Activated CD8-positive, alpha-beta T cell treated with anti-CD3 and anti-CD28 coated beads, Interleukin-2, amount 10 ng/mL, durations not matched to agents 7 days and 5 days (primary cell): Measurements from ENCODE around the gene KIF13A. TPM values are rescaled to one million over a fixed set of nuclear protein-coding genes. Genes with fewer than 3 reads are reported as not detected.
"Not testable (repeated sequence)": the region's sequence is repeated elsewhere in the genome, so short reads cannot be mapped to it uniquely, and the experiment has no call there.

Source experiments
- ATAC-seq: fragments of 150-1000 bp; cut with Tn5 transposase; one replicate; pipeline ENCODE4 v1.10.0; 2021; ENCODE audit warnings: moderate library complexity
- CTCF ChIA-PET: fragments of 350-600 bp; sonication (Branson Sonifier 250); formaldehyde crosslinking; loops from one replicate; lab custom pipeline; 2021; ENCODE audit warnings: antibody characterized with exemption; lab: Charles Lee
- POLR2A ChIA-PET: fragments of 350-600 bp; sonication (Branson Sonifier 250); formaldehyde crosslinking; loops from one replicate; lab custom pipeline; 2021; ENCODE audit warnings: antibody characterized with exemption; lab: Charles Lee
- DNase-seq: peaks from one replicate; pipeline ENCODE4 v3.0.0-alpha.2; 2020
- H3K27ac Mint-ChIP-seq: one replicate; pipeline ENCODE4 v1.8.0; 2021; ENCODE audit warnings: mild to moderate bottlenecking, mixed read lengths
- H3K27me3 Mint-ChIP-seq: one replicate; pipeline ENCODE4 v1.8.0; 2021; ENCODE audit warnings: low read depth, mixed read lengths
- H3K36me3 Mint-ChIP-seq: one replicate; pipeline ENCODE4 v1.8.0; 2021; ENCODE audit warnings: low read depth, mixed read lengths
- H3K4me1 Mint-ChIP-seq: one replicate; pipeline ENCODE4 v1.8.0; 2021; ENCODE audit warnings: low read depth, mixed read lengths
- H3K4me3 Mint-ChIP-seq: one replicate; pipeline ENCODE4 v1.8.0; 2021; ENCODE audit warnings: mild to moderate bottlenecking, mixed read lengths
- H3K9me3 Mint-ChIP-seq: one replicate; pipeline ENCODE4 v1.8.0; 2022; ENCODE audit warnings: mixed read lengths; ENCODE audit not compliant: insufficient read depth
- total RNA-seq, 2 experiments: library from RNA; stranded (reverse); gene quantifications; one replicate each; pipeline ENCODE4 v1.2.3, GENCODE V29; 2021

The KIF13A gene
- total RNA-seq, 2 experiments from 2014 or later: not detected

GRCh38 chr6:17869753-17870050 lies 117.7 kb downstream of the KIF13A start:
- Mint-ChIP-seq H3K27ac (no peak overlapping the region), H3K27me3 (peaks cover 24% of the 10 kb centered on the region), H3K36me3 (no peaks in the 10 kb centered on the region), H3K4me3 (no peak overlapping the region), H3K4me1 (no peaks in the 10 kb centered on the region), H3K9me3 (no peaks in the 10 kb centered on the region)
- ChIA-PET CTCF (no interaction called here), POLR2A (no interaction called here)
- ATAC-seq (no peak), DNase-seq (no peak)

GRCh38 chr6:17869010-17869752 lies 118.3 kb downstream of the KIF13A start:
- Mint-ChIP-seq H3K27me3 (peaks cover 27% of the 10 kb centered on the region), H3K9me3 (no peaks in the 10 kb centered on the region), H3K27ac (no peak overlapping the region), H3K4me1 (no peaks in the 10 kb centered on the region), H3K4me3 (no peak overlapping the region), H3K36me3 (no peaks in the 10 kb centered on the region)
- DNase-seq (no peak), ATAC-seq (no peak)
- ChIA-PET POLR2A (no interaction called here), CTCF (no interaction called here)

GRCh38 chr6:17867880-17868279 lies 119.6 kb downstream of the KIF13A start:
- no peak overlapping the region for H3K27ac Mint-ChIP-seq
- H3K4me1 Mint-ChIP-seq: no peaks in the 10 kb centered on the region
- H3K4me3 Mint-ChIP-seq: no peak overlapping the region
- ChIA-PET CTCF (no interaction called here), POLR2A (no interaction called here)
- DNase-seq: no peak
- no peaks in the 10 kb centered on the region for H3K36me3 Mint-ChIP-seq
- no peaks in the 10 kb centered on the region for H3K9me3 Mint-ChIP-seq
- H3K27me3 Mint-ChIP-seq: peaks cover 28% of the 10 kb centered on the region
- no peak for ATAC-seq

- peaks cover 25% of the 10 kb centered on the region for H3K27me3 Mint-ChIP-seq
- H3K36me3 Mint-ChIP-seq: no peaks in the 10 kb centered on the region
- no peak for DNase-seq
- H3K27ac Mint-ChIP-seq: no peak overlapping the region
- H3K4me1 Mint-ChIP-seq: no peaks in the 10 kb centered on the region
- ChIA-PET POLR2A (no interaction called here), CTCF (no interaction called here)
- ATAC-seq: no peak
- no peak overlapping the region for H3K4me3 Mint-ChIP-seq
- no peaks in the 10 kb centered on the region for H3K9me3 Mint-ChIP-seq
Observed at GRCh38 chr6:17866876-17867444, 120.5 kb downstream of the KIF13A start.

GRCh38 chr6:17865798-17866725 lies 121.4 kb downstream of the KIF13A start:
- no peak overlapping the region for H3K4me3 Mint-ChIP-seq
- no peaks in the 10 kb centered on the region for H3K36me3 Mint-ChIP-seq
- H3K27me3 Mint-ChIP-seq: peaks cover 22% of the 10 kb centered on the region
- H3K4me1 Mint-ChIP-seq: no peaks in the 10 kb centered on the region
- CTCF ChIA-PET: no interaction called here
- ATAC-seq (no peak), DNase-seq (no peak)
- POLR2A ChIA-PET: no interaction called here
- no peak overlapping the region for H3K27ac Mint-ChIP-seq
- no peaks in the 10 kb centered on the region for H3K9me3 Mint-ChIP-seq

GRCh38 chr6:17865243-17865642 lies 122.2 kb downstream of the KIF13A start:
- no peaks in the 10 kb centered on the region for H3K36me3 Mint-ChIP-seq
- H3K4me1 Mint-ChIP-seq: no peaks in the 10 kb centered on the region
- H3K9me3 Mint-ChIP-seq: no peaks in the 10 kb centered on the region
- no peak overlapping the region for H3K27ac Mint-ChIP-seq
- ChIA-PET CTCF (no interaction called here), POLR2A (no interaction called here)
- DNase-seq (no peak), ATAC-seq (no peak)
- no peak overlapping the region for H3K4me3 Mint-ChIP-seq
- peaks cover 20% of the 10 kb centered on the region for H3K27me3 Mint-ChIP-seq

- H3K4me1 Mint-ChIP-seq: no peaks in the 10 kb centered on the region
- H3K27me3 Mint-ChIP-seq: peaks cover 17% of the 10 kb centered on the region
- no peak overlapping the region for H3K4me3 Mint-ChIP-seq
- DNase-seq (no peak), ATAC-seq (no peak)
- no peaks in the 10 kb centered on the region for H3K9me3 Mint-ChIP-seq
- ChIA-PET CTCF (no interaction called here), POLR2A (no interaction called here)
- no peak overlapping the region for H3K27ac Mint-ChIP-seq
- H3K36me3 Mint-ChIP-seq: no peaks in the 10 kb centered on the region
Observed at GRCh38 chr6:17863901-17864754, 123.3 kb downstream of the KIF13A start.

- H3K4me1 Mint-ChIP-seq: no peaks in the 10 kb centered on the region
- H3K36me3 Mint-ChIP-seq: no peaks in the 10 kb centered on the region
- no peak for ATAC-seq
- peaks cover 18% of the 10 kb centered on the region for H3K27me3 Mint-ChIP-seq
- ChIA-PET CTCF (no interaction called here), POLR2A (no interaction called here)
- no peaks in the 10 kb centered on the region for H3K9me3 Mint-ChIP-seq
- H3K4me3 Mint-ChIP-seq: no peak overlapping the region
- H3K27ac Mint-ChIP-seq: no peak overlapping the region
- DNase-seq: no peak
Observed at GRCh38 chr6:17861361-17861760, 126.1 kb downstream of the KIF13A start.

- ChIA-PET CTCF (no interaction called here), POLR2A (no interaction called here)
- Mint-ChIP-seq H3K27ac (no peak overlapping the region), H3K36me3 (no peaks in the 10 kb centered on the region), H3K4me3 (no peak overlapping the region), H3K4me1 (no peaks in the 10 kb centered on the region), H3K9me3 (no peaks in the 10 kb centered on the region), H3K27me3 (peaks cover 16% of the 10 kb centered on the region)
- no peak for ATAC-seq
- no peak for DNase-seq
Observed at GRCh38 chr6:17859846-17860245, 127.6 kb downstream of the KIF13A start.

GRCh38 chr6:17858584-17858983 lies 128.9 kb downstream of the KIF13A start:
- Mint-ChIP-seq H3K36me3 (no peaks in the 10 kb centered on the region), H3K27me3 (peaks cover 11% of the 10 kb centered on the region), H3K4me3 (no peak overlapping the region), H3K27ac (no peak overlapping the region), H3K4me1 (no peaks in the 10 kb centered on the region), H3K9me3 (no peaks in the 10 kb centered on the region)
- CTCF ChIA-PET: no interaction called here
- no peak for DNase-seq
- POLR2A ChIA-PET: no interaction called here
- ATAC-seq: no peak

GRCh38 chr6:17857188-17857587 lies 130.2 kb downstream of the KIF13A start:
- DNase-seq, ATAC-seq, H3K36me3 Mint-ChIP-seq, CTCF ChIA-PET, H3K4me3 Mint-ChIP-seq, H3K4me1 Mint-ChIP-seq, POLR2A ChIA-PET, H3K27ac Mint-ChIP-seq, H3K9me3 Mint-ChIP-seq: not testable (repeated sequence)
- peaks cover 11% of the 10 kb centered on the region for H3K27me3 Mint-ChIP-seq
